Kidney capillary endothelial cell (primary cell): ENCODE measurements around the gene ACTR3.

Experiments used
- DNase-seq: peaks from one replicate; pipeline ENCODE4 v3.0.0-alpha.2; 2018; ENCODE audit warnings: low spot score

Gene ACTR3

GRCh38 chr2:113966171-113966570, 76.3 kb downstream of the ACTR3 start:
- no peak for DNase-seq

GRCh38 chr2:113966832-113967231, 76.9 kb downstream of the ACTR3 start:
- DNase-seq, result peak; percentile 60

- DNase-seq, result no peak
Observed at GRCh38 chr2:113967272-113967671, 77.4 kb downstream of the ACTR3 start.

GRCh38 chr2:113972766-113973165, 82.9 kb downstream of the ACTR3 start:
- no peak for DNase-seq

- no peak for DNase-seq
Observed at GRCh38 chr2:113973810-113974209, 83.9 kb downstream of the ACTR3 start.

GRCh38 chr2:113974727-113975126, 84.8 kb downstream of the ACTR3 start:
- DNase-seq, result no peak

DNA sequence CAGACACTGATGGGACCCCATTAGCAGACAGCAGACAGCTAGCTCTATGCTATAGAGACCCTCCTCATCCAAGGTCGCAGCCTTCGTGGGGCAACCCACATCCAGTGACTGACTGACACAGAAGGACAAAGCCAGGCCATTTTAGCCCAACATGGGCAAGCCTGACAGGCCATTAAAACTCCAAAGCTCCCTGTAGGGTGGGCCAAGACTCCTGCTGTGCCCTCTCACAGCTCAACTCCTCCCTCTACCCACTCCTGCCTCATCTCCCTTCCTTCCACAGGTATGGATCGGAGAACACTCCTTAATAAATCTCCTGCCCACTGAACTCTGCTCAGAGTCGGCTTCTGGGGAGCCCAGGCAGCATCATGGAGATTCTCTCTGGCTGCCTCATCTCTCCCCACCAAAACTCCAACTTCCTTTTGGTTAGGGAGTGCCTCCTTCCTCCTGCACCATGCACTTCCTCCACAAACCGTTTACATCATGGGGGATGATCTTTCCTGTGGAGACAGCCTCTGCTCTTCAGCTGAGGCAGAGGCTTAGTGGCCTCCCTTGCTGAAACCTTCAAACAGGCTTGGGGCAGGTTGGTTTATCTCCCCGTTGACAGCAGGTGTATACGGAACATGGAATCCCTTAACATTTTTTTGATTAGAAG, 86.5 kb downstream of the ACTR3 start:
- no peak for DNase-seq

DNA sequence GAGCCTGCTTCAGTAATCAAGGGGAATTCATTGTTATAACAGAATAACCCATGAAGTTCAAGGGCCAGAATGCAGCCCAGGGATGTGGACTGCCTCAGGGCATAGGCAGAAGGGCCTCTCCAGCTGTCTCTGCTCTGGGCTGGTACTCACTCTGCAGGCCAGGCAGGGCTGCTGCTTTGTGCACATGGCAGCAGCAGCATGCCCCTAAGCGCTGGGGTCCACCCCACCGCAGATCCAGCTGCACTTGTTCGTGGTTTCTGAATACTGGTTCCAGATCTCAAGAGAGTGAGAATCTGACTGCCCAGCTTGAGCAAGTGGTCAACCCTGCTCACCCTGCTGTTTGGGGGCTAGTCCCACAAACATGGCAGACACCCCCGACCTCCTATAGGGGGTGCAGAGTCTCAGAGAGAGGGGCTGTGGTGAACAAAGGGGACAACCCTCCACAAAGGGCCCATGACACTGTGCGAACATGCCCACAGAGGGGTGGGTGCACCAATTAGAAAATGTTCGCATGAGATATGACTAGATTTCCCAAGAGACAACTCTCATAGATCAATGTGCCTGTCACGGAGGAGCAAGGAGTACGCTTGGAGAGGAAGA, 87.3 kb downstream of the ACTR3 start:
- no peak for DNase-seq

- DNase-seq, result no peak
Observed at GRCh38 chr2:113977660-113978523, 88.0 kb downstream of the ACTR3 start.

DNA sequence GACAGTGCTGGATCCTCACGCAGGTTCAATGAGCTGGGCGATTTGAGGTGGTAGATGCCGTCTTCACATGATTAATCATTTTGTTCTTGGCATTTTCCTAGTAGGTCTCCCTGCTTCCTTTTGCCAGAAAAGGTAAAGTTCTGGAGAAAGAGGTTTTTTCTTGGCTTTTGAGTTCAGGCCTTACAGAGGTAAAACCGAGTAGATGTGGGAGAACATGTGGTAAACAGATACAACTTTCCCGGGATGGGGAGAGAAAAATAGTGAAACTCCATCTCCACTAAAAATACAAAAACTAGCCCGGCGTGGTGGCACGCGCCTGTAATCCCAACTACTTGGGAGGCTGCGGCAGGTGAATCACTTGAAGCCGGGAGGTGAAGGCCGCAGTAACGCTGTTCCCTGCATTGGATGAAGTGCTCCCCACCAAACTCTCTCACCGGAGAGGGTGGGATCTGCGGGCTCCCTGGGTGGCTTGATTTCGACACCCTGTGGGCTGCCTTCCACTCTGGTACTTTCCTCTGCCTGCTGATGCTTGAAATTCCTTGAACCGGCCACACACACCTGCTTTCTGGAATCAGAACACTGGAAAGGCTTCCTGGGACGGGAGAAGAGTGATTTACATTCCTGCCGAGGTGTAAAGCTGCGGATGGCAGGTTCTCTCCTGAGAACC, 88.8 kb downstream of the ACTR3 start:
- no peak for DNase-seq

GRCh38 chr2:113979191-113980128, 89.6 kb downstream of the ACTR3 start:
- DNase-seq, result no peak

- DNase-seq, result peak; percentile 55
Observed at GRCh38 chr2:113980946-113981345, 91.1 kb downstream of the ACTR3 start.

DNA sequence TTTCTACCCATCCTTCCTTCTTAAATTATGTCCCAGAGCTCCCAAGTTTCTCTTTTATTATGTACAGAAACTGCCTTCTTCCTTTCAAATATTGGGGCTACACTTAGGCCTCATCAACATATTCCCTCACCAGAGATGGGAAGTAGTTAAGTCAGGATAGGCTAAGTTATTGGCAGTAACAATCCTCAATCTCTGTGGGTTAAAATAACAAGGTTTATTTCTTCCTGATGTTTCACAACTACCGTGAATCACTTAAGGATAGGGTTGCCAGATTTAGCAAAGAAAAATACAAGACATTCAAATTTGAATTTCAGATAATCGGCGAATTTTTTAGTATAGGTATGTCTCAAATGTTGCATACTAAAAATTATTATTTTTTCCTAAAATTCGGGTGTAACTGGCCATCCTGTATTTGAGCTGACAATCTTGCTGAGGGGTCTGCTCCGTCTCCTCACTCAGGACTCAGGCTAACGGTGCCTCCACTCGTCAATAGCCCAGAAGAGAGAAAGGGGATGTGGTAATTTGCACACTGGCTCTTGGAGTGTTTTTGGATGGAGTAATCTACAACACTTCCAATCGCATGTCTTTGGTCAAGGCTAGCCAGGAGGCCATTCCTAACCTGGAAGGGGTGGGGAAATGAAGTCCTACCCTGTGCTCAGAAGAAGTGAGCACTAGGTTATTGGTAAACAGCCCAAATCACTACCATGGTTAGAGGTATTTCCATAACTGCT, 91.7 kb downstream of the ACTR3 start:
- DNase-seq, result no peak

DNA sequence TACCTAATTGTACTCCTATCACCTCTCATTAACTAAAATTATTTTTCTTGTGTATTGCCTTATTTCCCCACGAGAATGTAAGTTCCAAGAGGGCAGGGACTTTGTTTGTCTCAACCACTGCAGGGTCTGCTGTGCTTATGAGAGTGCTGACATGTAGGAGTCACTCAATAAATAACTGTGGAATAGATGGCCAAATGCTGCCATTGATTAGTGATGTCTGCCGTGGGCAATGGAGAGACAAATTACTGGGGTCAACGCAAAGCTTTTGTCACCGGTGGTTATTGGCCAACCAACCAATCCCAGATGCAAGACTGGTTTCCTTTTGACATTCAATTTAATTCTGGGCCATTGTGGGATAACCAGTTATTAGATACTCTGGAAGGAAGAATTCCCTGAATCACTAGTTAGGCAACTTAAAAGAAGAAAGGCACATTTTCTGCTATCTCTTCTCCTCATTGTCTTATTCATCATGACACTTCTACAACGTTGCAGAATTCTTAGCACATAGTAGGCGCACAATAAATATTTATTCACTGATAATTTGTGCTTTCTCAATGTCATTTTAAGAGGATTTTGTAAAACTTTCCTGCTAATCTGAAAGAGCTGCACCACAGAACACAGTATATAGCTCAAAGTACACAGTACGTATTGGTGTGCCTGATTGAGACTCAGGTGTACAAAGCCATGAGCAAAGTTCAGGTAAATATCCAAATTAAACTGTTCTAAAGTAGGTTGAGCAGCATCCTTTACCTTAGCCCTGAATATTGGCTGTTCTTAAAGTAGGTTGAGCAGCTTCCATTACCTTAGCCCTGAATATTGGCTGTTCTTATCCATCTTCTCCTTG, 95.9 kb downstream of the ACTR3 start:
- no peak for DNase-seq

- no peak for DNase-seq
Observed at GRCh38 chr2:113986762-113987290, 96.9 kb downstream of the ACTR3 start.

- no peak for DNase-seq
Observed at GRCh38 chr2:113992090-113992489, 102.2 kb downstream of the ACTR3 start.

DNA sequence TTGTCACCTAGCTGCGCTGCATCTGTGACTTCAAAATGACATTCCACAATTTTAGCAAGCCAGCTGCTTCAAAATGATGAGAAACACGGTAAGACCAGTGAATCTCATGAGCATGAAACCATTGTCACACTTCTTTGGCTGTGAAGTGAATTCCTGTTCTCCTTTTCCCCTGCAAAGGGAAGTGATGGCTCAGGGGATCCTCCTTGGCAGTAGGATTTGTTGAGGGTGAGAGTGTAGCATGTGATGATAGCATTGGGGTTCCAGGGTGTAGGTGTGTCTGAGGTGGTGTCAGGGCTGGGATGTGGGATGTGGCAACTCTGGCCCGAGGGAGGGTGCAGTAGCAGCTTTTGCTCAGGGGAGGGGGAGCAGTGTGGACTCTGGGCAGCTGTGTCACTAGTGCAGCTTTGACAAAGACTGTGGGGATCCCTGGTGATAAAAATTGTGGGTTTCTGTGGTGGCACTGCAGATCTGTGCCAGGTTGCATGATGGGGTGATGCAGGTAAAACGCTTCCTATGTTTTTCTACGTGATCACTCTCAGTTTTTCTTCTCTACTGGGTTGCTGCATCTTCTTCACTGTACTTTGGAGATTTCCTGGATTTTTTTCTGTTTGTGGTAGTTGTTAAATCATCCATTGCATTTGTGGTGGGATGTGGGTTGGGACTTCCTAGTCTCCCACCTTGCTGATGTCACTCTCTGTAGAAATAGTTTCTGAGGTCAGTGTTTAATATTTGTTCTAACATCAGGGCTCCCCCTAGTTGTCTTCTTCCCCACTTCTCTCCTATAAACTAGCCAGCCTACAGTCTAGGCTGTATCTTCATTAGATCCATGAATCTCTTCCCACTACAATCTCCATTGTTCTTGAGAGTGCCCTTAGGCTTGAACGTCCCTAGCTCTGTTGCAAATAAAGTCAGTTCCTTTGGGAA, 107.0 kb downstream of the ACTR3 start:
- DNase-seq, result no peak

- no peak for DNase-seq
Observed at GRCh38 chr2:114001152-114001551, 111.3 kb downstream of the ACTR3 start.
